ACC112 (cell line): ENCODE measurements around the gene LUC7L3.
"Not testable (repeated sequence)": the region's sequence is repeated elsewhere in the genome, so short reads cannot be mapped to it uniquely, and the experiment has no call there.

ENCODE experiments used
- H2AFZ ChIP-seq: fragments of 200-600 bp; sonication (generic); one replicate; pipeline ENCODE4 v1.6.0; 2017; ENCODE audit warnings: antibody characterized with exemption, low read length; ENCODE audit not compliant: unreplicated experiment
- H3K27ac ChIP-seq: fragments of 200-600 bp; sonication (generic); 2 replicates; pipeline ENCODE4 v1.5.1; 2014; ENCODE audit warnings: low read depth, mild to moderate bottlenecking, antibody characterized with exemption, low read length, moderate library complexity
- H3K27me3 ChIP-seq: fragments of 200-600 bp; sonication (generic); 2 replicates; pipeline ENCODE4 v1.6.1; 2014; ENCODE audit warnings: mild to moderate bottlenecking, antibody characterized with exemption, low read length, moderate library complexity, mixed read lengths; ENCODE audit not compliant: insufficient read depth
- H3K36me3 ChIP-seq: fragments of 200-600 bp; sonication (generic); 2 replicates; pipeline ENCODE4 v1.6.1; 2016; ENCODE audit warnings: mild to moderate bottlenecking, antibody characterized with exemption, low read length, moderate library complexity, mixed read lengths; ENCODE audit not compliant: insufficient read depth
- H3K4me1 ChIP-seq: fragments of 200-600 bp; sonication (generic); one replicate; pipeline ENCODE4 v1.6.1; 2016; ENCODE audit warnings: low read length, mixed read lengths; ENCODE audit not compliant: insufficient read depth, unreplicated experiment, control insufficient read depth
- H3K4me3 ChIP-seq: fragments of 200-600 bp; sonication (generic); 2 replicates; pipeline ENCODE4 v1.5.1; 2014; ENCODE audit warnings: mild to moderate bottlenecking, low read depth, low read length
- H3K79me2 ChIP-seq: fragments of 200-600 bp; sonication (generic); one replicate; pipeline ENCODE4 v1.6.0; 2016; ENCODE audit warnings: low read length; ENCODE audit not compliant: control insufficient read depth, unreplicated experiment, insufficient read depth

Gene LUC7L3

GRCh38 chr17:50712641-50713040 lies 6.8 kb upstream of the LUC7L3 start:
- no peaks in the 10 kb centered on the region for H3K36me3 ChIP-seq
- no peaks in the 10 kb centered on the region for H3K27me3 ChIP-seq
- peaks cover 22% of the 10 kb centered on the region for H3K79me2 ChIP-seq
- H3K27ac ChIP-seq, result no peak overlapping the region
- no peak overlapping the region for H3K4me3 ChIP-seq
- peaks cover 12% of the 10 kb centered on the region for H3K4me1 ChIP-seq
- H2AFZ ChIP-seq, result no peak overlapping the region

GRCh38 chr17:50715471-50715870 lies 3.9 kb upstream of the LUC7L3 start:
- H3K79me2 ChIP-seq, result peaks cover 10% of the 10 kb centered on the region
- H3K27ac ChIP-seq, result no peak overlapping the region
- no peaks in the 10 kb centered on the region for H3K36me3 ChIP-seq
- H2AFZ ChIP-seq, result no peak overlapping the region
- no peaks in the 10 kb centered on the region for H3K27me3 ChIP-seq
- H3K4me1 ChIP-seq, result no peaks in the 10 kb centered on the region
- H3K4me3 ChIP-seq, result no peak overlapping the region

GRCh38 chr17:50719924-50720794 lies 756 bp downstream of the LUC7L3 start:
- Histone ChIP-seq H3K4me1 (peaks cover 14% of the 10 kb centered on the region), H3K36me3 (peaks cover 6% of the 10 kb centered on the region; the same call in 1 of the 2 replicates), H3K4me3 (peak overlapping the region; percentile 83), H3K79me2 (peaks cover 57% of the 10 kb centered on the region), H3K27ac (peak overlapping the region; percentile 91), H3K27me3 (no peaks in the 10 kb centered on the region), H2AFZ (no peak overlapping the region)

GRCh38 chr17:50721194-50722010 lies 2.0 kb downstream of the LUC7L3 start:
- Histone ChIP-seq H2AFZ (no peak overlapping the region), H3K36me3 (peaks cover 6% of the 10 kb centered on the region; the same call in 1 of the 2 replicates), H3K79me2 (peaks cover 70% of the 10 kb centered on the region), H3K4me1 (peaks cover 17% of the 10 kb centered on the region), H3K4me3 (peak overlapping the region; percentile 83), H3K27ac (no peak overlapping the region), H3K27me3 (no peaks in the 10 kb centered on the region)

- Histone ChIP-seq H3K36me3 (peaks cover 6% of the 10 kb centered on the region; the same call in 1 of the 2 replicates), H2AFZ (no peak overlapping the region), H3K4me1 (peaks cover 18% of the 10 kb centered on the region), H3K27ac (no peak overlapping the region), H3K27me3 (no peaks in the 10 kb centered on the region), H3K4me3 (peak overlapping the region; percentile 30), H3K79me2 (peaks cover 83% of the 10 kb centered on the region)
Measured at GRCh38 chr17:50722746-50723145, 3.3 kb downstream of the LUC7L3 start.

GRCh38 chr17:50724622-50725021 lies 5.2 kb downstream of the LUC7L3 start:
- not testable (repeated sequence) for H3K27ac ChIP-seq, H2AFZ ChIP-seq, H3K27me3 ChIP-seq, H3K36me3 ChIP-seq, H3K4me3 ChIP-seq
- H3K4me1 ChIP-seq, result peaks cover 22% of the 10 kb centered on the region
- H3K79me2 ChIP-seq, result peaks cover 100% of the 10 kb centered on the region

GRCh38 chr17:50725769-50726655 lies 6.6 kb downstream of the LUC7L3 start:
- Histone ChIP-seq H3K27me3 (no peaks in the 10 kb centered on the region), H3K4me3 (no peak overlapping the region), H3K79me2 (peaks cover 99% of the 10 kb centered on the region), H2AFZ (no peak overlapping the region), H3K4me1 (peaks cover 22% of the 10 kb centered on the region), H3K27ac (no peak overlapping the region), H3K36me3 (peaks cover 5% of the 10 kb centered on the region; the same call in 1 of the 2 replicates)

GRCh38 chr17:50728112-50728429 lies 8.7 kb downstream of the LUC7L3 start:
- Histone ChIP-seq H3K4me3 (no peak overlapping the region), H3K27me3 (no peaks in the 10 kb centered on the region), H2AFZ (no peak overlapping the region), H3K4me1 (peaks cover 16% of the 10 kb centered on the region), H3K36me3 (no peaks in the 10 kb centered on the region), H3K27ac (no peak overlapping the region), H3K79me2 (peaks cover 99% of the 10 kb centered on the region)

GRCh38 chr17:50728881-50729765 lies 9.7 kb downstream of the LUC7L3 start:
- no peak overlapping the region for H3K4me3 ChIP-seq
- H3K79me2 ChIP-seq, result peaks cover 94% of the 10 kb centered on the region
- H3K36me3 ChIP-seq, result no peaks in the 10 kb centered on the region
- H3K27me3 ChIP-seq, result no peaks in the 10 kb centered on the region
- H3K4me1 ChIP-seq, result peaks cover 11% of the 10 kb centered on the region
- no peak overlapping the region for H3K27ac ChIP-seq
- no peak overlapping the region for H2AFZ ChIP-seq
